ENCODE data around the gene ENAH. TPM values are rescaled to one million over a fixed set of nuclear protein-coding genes. Genes with fewer than 3 reads are reported as not detected.

The ENAH gene
- total RNA-seq, 4 donors from 2014 or later: 18.7 to 60.7 (median 30.5) TPM

DNA sequence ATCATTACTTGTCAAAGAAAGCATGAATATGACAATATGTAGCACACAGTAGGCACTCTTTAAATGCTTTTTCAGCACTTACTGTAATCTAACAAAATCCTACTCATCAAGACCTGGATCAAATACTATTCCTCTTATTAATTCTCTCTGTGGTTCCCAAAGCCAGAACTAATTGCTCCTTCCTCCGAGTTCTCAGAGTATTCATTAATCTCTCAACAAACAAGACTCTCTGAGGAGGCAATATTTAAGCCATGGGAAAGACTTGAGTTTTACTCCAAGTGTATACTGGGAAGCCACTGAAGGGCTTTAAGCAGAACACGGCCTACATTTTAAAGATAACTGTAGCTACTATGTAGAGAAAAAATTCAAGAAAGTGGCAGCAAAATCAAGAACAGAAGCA, 79.7 kb downstream of the ENAH start:
- no peak for TF ChIP-seq CTCF (IDR thresholded peaks at IDR 0.05)
- ATAC-seq (ENCODE audit: low FRiP score): no peak
- DNase-seq (ENCODE audit: low spot score): no peak

GRCh38 chr1:225572422-225572821, 80.5 kb downstream of the ENAH start:
- TF ChIP-seq CTCF (IDR thresholded peaks at IDR 0.05): no peak
- no peak for DNase-seq (ENCODE audit: low spot score)
- ATAC-seq (ENCODE audit: low FRiP score): no peak

DNA sequence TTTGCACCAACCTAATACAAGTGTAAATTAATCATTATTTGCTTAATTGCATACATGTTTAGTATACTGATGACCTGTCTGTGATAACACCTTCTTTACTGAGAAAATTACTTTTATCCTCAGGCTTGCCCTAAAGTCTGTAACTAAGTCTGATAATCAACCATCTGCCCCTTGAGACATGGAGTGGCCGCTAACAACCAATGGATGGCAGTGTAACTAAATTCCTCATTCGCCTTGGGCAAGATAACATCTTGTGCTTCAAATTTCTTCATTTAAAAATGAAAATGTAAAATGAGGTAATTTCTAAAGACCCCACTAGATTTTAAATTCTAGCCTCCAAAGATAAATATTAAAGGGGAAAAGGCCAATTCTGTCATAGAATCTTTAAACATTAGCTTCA, 85.1 kb downstream of the ENAH start:
- no peak for TF ChIP-seq CTCF (IDR thresholded peaks at IDR 0.05)
- no peak for ATAC-seq (ENCODE audit: low FRiP score)
- no peak for DNase-seq (ENCODE audit: low spot score)

DNA sequence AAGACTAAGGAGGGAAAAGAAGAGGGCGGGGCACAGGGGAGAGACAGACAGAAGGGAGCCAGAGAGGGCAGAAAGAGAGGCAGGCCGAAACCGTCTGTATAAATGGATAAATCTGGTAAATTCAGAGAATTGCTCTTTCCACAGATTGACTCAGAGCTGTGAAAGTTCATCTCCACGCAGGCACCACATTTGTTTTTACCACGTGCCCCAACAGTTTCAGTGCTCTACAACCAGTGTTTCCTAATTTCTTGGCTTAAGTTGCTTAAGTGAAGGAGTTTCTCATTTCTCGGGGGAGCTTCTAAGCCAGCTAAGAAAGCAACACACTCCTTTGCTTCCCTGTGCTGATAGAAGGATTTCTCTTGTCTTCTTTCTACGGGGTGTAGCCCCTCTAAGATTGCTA, 87.1 kb downstream of the ENAH start:
- DNase-seq (ENCODE audit: low spot score): no peak
- peak; percentile 87 for ATAC-seq (ENCODE audit: low FRiP score)
- TF ChIP-seq CTCF (IDR thresholded peaks at IDR 0.05): no peak

DNA sequence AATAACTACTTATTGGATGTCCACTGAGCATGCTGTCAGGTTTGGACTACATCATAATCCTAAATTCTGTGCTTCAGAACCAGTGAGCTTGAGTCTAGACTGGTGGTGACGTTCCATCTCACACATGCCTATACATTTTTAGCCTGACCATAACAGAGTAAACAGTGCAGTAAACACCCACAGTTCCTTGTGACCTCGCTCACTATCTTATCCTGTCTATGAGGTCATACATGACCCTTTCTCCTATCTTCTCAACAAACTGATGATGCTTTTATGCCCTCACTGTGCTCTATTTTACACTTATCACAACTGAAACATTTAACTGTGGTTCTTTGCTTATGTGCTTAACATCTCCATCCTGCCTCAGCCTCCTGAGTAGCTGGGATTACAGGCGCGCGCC, 91.2 kb downstream of the ENAH start:
- ATAC-seq (ENCODE audit: low FRiP score) (no peak), DNase-seq (ENCODE audit: low spot score) (no peak)
- no peak for TF ChIP-seq CTCF (IDR thresholded peaks at IDR 0.05)

GRCh38 chr1:225559902-225560301, 93.0 kb downstream of the ENAH start:
- DNase-seq (ENCODE audit: low spot score) (no peak), ATAC-seq (ENCODE audit: low FRiP score) (no peak)
- no peak for TF ChIP-seq CTCF (IDR thresholded peaks at IDR 0.05)

DNA sequence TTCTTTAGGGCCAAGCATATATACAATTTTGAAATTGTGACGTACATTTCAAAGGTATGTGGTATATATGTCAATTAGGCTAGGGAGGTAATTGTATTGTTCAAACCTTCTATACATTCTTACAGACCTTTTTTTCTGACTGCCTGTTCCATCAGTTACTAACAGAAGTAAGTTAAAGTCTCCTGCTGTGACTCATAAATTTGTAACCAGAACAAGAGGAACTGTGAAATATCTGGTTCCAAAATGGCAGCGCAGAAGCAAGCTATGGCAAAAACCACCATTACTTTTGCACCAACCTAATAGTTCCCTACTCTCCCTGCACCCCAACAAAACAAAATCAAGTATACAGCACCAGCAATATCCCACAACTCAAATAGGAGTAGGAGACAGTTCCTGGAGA, 93.6 kb downstream of the ENAH start:
- no peak for ATAC-seq (ENCODE audit: low FRiP score)
- no peak for DNase-seq (ENCODE audit: low spot score)
- no peak for TF ChIP-seq CTCF (IDR thresholded peaks at IDR 0.05)
